Hepatocyte (in vitro differentiated cells): ENCODE measurements around the gene RAPGEF4. TPM values are rescaled to one million over a fixed set of nuclear protein-coding genes. Genes with fewer than 3 reads are reported as not detected.

Experiments used
- DNase-seq: peaks from one replicate; pipeline ENCODE4 v3.0.0-alpha.2; 2016; ENCODE audit warnings: low spot score
- H2AFZ ChIP-seq: fragments of 200-600 bp; sonication (generic); 2 replicates; pipeline ENCODE4 v1.6.0; 2016; ENCODE audit warnings: antibody characterized with exemption, mild to moderate bottlenecking
- H3K27ac ChIP-seq: fragments of 200-600 bp; sonication (generic); 2 replicates; pipeline ENCODE4 v1.5.1; 2016; ENCODE audit warnings: mild to moderate bottlenecking
- H3K27me3 ChIP-seq: fragments of 200-600 bp; sonication (generic); 2 replicates; pipeline ENCODE4 v1.6.1; 2016
- H3K36me3 ChIP-seq: fragments of 200-600 bp; sonication (generic); replicated peaks from 2 replicates; pipeline ENCODE4 v1.5.1; 2016; ENCODE audit warnings: low read depth; ENCODE audit not compliant: insufficient read depth
- H3K4me1 ChIP-seq: fragments of 200-600 bp; sonication (generic); 2 replicates; pipeline ENCODE4 v1.5.1; 2016; ENCODE audit warnings: mild to moderate bottlenecking, moderate library complexity; ENCODE audit not compliant: insufficient read depth
- H3K4me2 ChIP-seq: fragments of 200-600 bp; sonication (generic); 2 replicates; pipeline ENCODE4 v1.6.0; 2016
- H3K4me3 ChIP-seq: fragments of 200-600 bp; sonication (generic); 2 replicates; pipeline ENCODE4 v1.5.1; 2016; ENCODE audit warnings: mild to moderate bottlenecking
- H3K79me2 ChIP-seq: fragments of 200-600 bp; sonication (generic); 2 replicates; pipeline ENCODE4 v1.6.0; 2017; ENCODE audit warnings: mild to moderate bottlenecking
- H3K9me2 ChIP-seq: fragments of 200-600 bp; sonication (generic); replicated peaks from 2 replicates; pipeline ENCODE4 v1.6.0; 2017; ENCODE audit warnings: mild to moderate bottlenecking; ENCODE audit not compliant: insufficient read depth
- H3K9me3 ChIP-seq: fragments of 200-600 bp; sonication (generic); 2 replicates; pipeline ENCODE4 v1.5.1; 2016; ENCODE audit warnings: low read depth, mild to moderate bottlenecking
- H4K20me1 ChIP-seq: fragments of 200-600 bp; sonication (generic); 2 replicates; pipeline ENCODE4 v1.6.0; 2016; ENCODE audit warnings: mild to moderate bottlenecking; ENCODE audit not compliant: insufficient read depth, poor library complexity, severe bottlenecking
- CTCF ChIP-seq: fragments of 200-600 bp; sonication (generic); IDR thresholded peaks from 2 replicates; pipeline ENCODE4 v1.5.1; 2016; ENCODE audit warnings: antibody characterized with exemption, mild to moderate bottlenecking; ENCODE audit not compliant: poor library complexity
- EZH2 ChIP-seq: fragments of 200-600 bp; sonication (generic); IDR thresholded peaks from 2 replicates; pipeline ENCODE4 v1.6.1; 2016; ENCODE audit warnings: antibody characterized with exemption, mild to moderate bottlenecking, borderline replicate concordance
- EZH2phosphoT487 ChIP-seq: fragments of 200-600 bp; sonication (generic); IDR thresholded peaks from one replicate; pipeline ENCODE4 v1.6.1; 2018; ENCODE audit warnings: antibody characterized with exemption, mild to moderate bottlenecking, low read depth, moderate library complexity; ENCODE audit not compliant: unreplicated experiment, severe bottlenecking
- WGBS: methylation state at CpG from one replicate; pipeline ENCODE4 v1.1.6; 2016; ENCODE audit warnings: low lambda C conversion rate; ENCODE audit errors: missing lambda C conversion rate; 5-methylcytosine and 5-hydroxymethylcytosine counted together
- polyA plus RNA-seq: library from polyadenylated mRNA; unstranded; fragments of >200 nt; fragmentation: Nextera tagmentation; extraction: Ambion mirVana; gene quantifications from 2 replicates; pipeline ENCODE4 v1.2.1, GENCODE V29; 2016
- total RNA-seq: library from RNA; depleted of rRNA; stranded (reverse); fragments of >200 nt; gene quantifications from 2 replicates; pipeline ENCODE4 v1.2.3, GENCODE V29; 2014

Gene RAPGEF4
- total and polyA plus RNA-seq, 2 experiments from 2014 or later: 1.9 to 2.0 TPM

- no peaks in the 10 kb centered on the region for H3K79me2 ChIP-seq
- H3K4me1 ChIP-seq: no peaks in the 10 kb centered on the region
- no peak overlapping the region for H3K27ac ChIP-seq
- no peaks in the 10 kb centered on the region for H3K9me2 ChIP-seq
- no peaks in the 10 kb centered on the region for H4K20me1 ChIP-seq
- H3K4me2 ChIP-seq: no peak overlapping the region
- no peak for TF ChIP-seq EZH2
- no peak for TF ChIP-seq CTCF
- no peak for TF ChIP-seq EZH2phosphoT487
- no peak for DNase-seq
- H3K4me3 ChIP-seq: no peak overlapping the region
- H3K36me3 ChIP-seq: no peaks in the 10 kb centered on the region
- no peaks in the 10 kb centered on the region for H3K9me3 ChIP-seq
- no peaks in the 10 kb centered on the region for H3K27me3 ChIP-seq
- WGBS: 93% methylated on average over 6 of the region's 6 CpGs
- no peak overlapping the region for H2AFZ ChIP-seq
These were observed 282.2 kb downstream of the RAPGEF4 start for GRCh38 chr2:173017646-173018420.

DNA sequence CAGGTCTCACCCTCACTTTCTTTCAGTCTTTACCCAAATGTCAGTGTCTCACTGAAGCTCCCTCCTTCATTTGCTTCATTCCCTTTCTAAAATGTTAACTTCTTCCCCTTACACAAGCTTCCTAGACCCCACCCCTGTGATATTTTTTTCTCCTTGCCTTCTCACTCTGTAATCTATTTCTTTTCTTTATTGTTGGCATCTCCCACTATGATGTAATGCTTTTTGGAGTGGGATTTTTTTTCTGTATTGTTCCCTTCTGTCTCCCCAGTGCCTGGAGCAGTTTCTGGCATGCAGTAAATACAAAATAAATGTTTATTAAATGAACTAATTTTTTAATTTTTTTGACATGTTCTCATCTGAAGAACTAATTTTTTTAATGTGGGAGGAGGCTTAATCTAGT, 284.1 kb downstream of the RAPGEF4 start:
- H3K27me3 ChIP-seq: no peaks in the 10 kb centered on the region
- no peak overlapping the region for H3K27ac ChIP-seq
- H3K4me2 ChIP-seq: no peak overlapping the region
- no peaks in the 10 kb centered on the region for H3K79me2 ChIP-seq
- no peak for DNase-seq
- no peak overlapping the region for H2AFZ ChIP-seq
- H3K4me1 ChIP-seq: no peaks in the 10 kb centered on the region
- H3K36me3 ChIP-seq: no peaks in the 10 kb centered on the region
- TF ChIP-seq CTCF: no peak
- no peak overlapping the region for H3K4me3 ChIP-seq
- H3K9me2 ChIP-seq: no peaks in the 10 kb centered on the region
- no peaks in the 10 kb centered on the region for H4K20me1 ChIP-seq
- no peaks in the 10 kb centered on the region for H3K9me3 ChIP-seq

DNA sequence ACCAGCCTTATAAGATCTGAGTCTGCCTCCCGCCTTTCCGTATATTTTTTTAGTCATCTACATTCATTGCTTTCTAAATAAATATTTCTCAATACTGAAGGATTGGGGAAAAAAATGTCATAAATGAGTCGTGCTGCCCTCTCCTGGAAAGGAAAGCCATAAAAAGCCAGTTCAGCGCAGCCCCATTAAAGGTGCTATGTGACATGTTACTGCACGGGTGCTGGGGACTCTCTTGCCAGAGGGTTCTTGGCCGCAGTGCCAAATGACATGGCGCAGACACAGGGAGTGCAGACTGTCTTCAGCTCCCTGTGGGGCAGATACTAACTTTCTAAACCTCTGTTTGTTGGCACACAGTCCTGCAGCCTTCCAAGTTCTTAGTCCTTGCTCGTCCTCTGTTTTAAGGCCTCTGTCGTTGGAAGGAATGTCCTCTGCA, 286.3 kb downstream of the RAPGEF4 start:
- 55% methylated on average over 9 of the region's 9 CpGs for WGBS
- Histone ChIP-seq H2AFZ (no peak overlapping the region), H4K20me1 (no peaks in the 10 kb centered on the region), H3K27ac (no peak overlapping the region), H3K4me1 (peaks cover 5% of the 10 kb centered on the region), H3K9me3 (no peaks in the 10 kb centered on the region), H3K79me2 (no peaks in the 10 kb centered on the region), H3K27me3 (no peaks in the 10 kb centered on the region), H3K36me3 (no peaks in the 10 kb centered on the region), H3K9me2 (no peaks in the 10 kb centered on the region), H3K4me2 (no peak overlapping the region), H3K4me3 (no peak overlapping the region)
- TF ChIP-seq EZH2 (no peak), CTCF (peak; percentile 49), EZH2phosphoT487 (no peak)
- DNase-seq: peak; percentile 48

DNA sequence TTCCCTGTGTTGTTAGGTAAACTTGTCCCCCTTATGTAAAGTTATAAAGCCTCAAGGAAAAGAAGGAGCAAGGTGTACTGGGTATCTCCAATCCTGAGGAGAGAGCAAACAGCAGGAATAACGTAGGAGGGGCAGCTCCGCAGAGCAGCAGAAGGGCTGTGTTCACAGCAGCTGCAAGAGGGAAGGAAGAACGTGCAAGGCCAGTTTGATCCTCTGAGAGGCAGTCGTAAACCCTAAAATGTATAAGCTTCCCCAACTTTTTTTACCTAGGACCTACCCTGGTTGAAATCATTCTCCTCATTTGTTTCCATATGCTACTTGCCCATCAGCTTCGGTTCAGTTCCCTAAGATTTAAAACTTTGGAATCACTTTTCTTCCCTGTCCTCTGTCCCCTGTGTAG, 288.1 kb downstream of the RAPGEF4 start:
- no peak overlapping the region for H2AFZ ChIP-seq
- TF ChIP-seq EZH2phosphoT487 (no peak), EZH2 (no peak), CTCF (no peak)
- H3K79me2 ChIP-seq: no peaks in the 10 kb centered on the region
- DNase-seq: no peak
- 85% methylated on average over 5 of the region's 5 CpGs for WGBS
- no peak overlapping the region for H3K4me2 ChIP-seq
- H3K9me2 ChIP-seq: no peaks in the 10 kb centered on the region
- H3K4me3 ChIP-seq: no peak overlapping the region
- no peaks in the 10 kb centered on the region for H3K9me3 ChIP-seq
- H3K36me3 ChIP-seq: no peaks in the 10 kb centered on the region
- no peaks in the 10 kb centered on the region for H4K20me1 ChIP-seq
- no peaks in the 10 kb centered on the region for H3K27me3 ChIP-seq
- H3K27ac ChIP-seq: no peak overlapping the region
- peaks cover 14% of the 10 kb centered on the region for H3K4me1 ChIP-seq
